A549 (cell line): ENCODE data around the gene SLC12A8. TPM values are rescaled to one million over a fixed set of nuclear protein-coding genes. Genes with fewer than 3 reads are reported as not detected.

Experiments used
- ATAC-seq, 2 experiments: fragments of 200-7000 bp in 1 of 2; fragments of >200 bp in 1 of 2; cut with Nextera tagmentation in 1 of 2; cut with Tn5 transposase in 1 of 2; 3 replicates each; pipeline versions ENCODE4 v1.8.0 to v1.9.1; 2018 to 2020; ENCODE audit warnings: mild to moderate bottlenecking in 1 of 2, moderate library complexity in 1 of 2
- CTCF ChIA-PET: fragments of 300-600 bp; sonication (Branson Sonifier 250); formaldehyde crosslinking; extraction: SDS; loops from one replicate; lab custom pipeline; 2021; ENCODE audit warnings: antibody characterized with exemption, inconsistent platforms; lab: Yijun Ruan, JAX
- POLR2A ChIA-PET: fragments of 350-600 bp; formaldehyde crosslinking; extraction: SDS; loops from one replicate; lab custom pipeline; 2021; ENCODE audit warnings: antibody characterized with exemption, inconsistent platforms; lab: Yijun Ruan, JAX
- DNase-seq, 2 experiments: peaks; one replicate each; pipeline versions ENCODE4 v3.0.0 to v3.0.0-alpha.2; 2011 to 2016; ENCODE audit warnings: low read depth in 1 of 2, low spot score in 1 of 2
- FAIRE-seq: peaks from 2 replicates; lab custom pipeline; 2011; peaks lifted over from hg19 to GRCh38; lab: Jason Lieb, UNC
- H3K27ac ChIP-seq, 2 experiments: fragments of >200 bp; sonication (Bioruptor Twin); formaldehyde crosslinking; 3 replicates each; pipeline ENCODE4 v1.5.1; 2016 to 2017
- H3K4me1 ChIP-seq: fragments of >200 bp; sonication (Bioruptor Twin); formaldehyde crosslinking; 3 replicates; pipeline ENCODE4 v1.6.1; 2016
- H3K4me2 ChIP-seq: fragments of >200 bp; sonication (Bioruptor Twin); formaldehyde crosslinking; 3 replicates; pipeline ENCODE4 v1.6.1; 2016
- H3K4me3 ChIP-seq: fragments of >200 bp; sonication (Bioruptor Twin); formaldehyde crosslinking; 3 replicates; pipeline ENCODE4 v1.5.1; 2016
- H3K9me3 ChIP-seq: fragments of >200 bp; sonication (Bioruptor Twin); formaldehyde crosslinking; 3 replicates; pipeline ENCODE4 v1.6.1; 2016
- CBX2 ChIP-seq: fragments of 200-600 bp; sonication (generic); IDR thresholded peaks from 2 replicates; pipeline ENCODE4 v1.6.1; 2016; ENCODE audit warnings: low read depth, mild to moderate bottlenecking, borderline replicate concordance
- CBX8 ChIP-seq: fragments of 200-600 bp; sonication (generic); IDR thresholded peaks from 2 replicates; pipeline ENCODE4 v1.6.1; 2016
- CEBPB ChIP-seq, 2 experiments: fragments of >200 bp in 1 of 2; sonication (Bioruptor Twin) in 1 of 2; formaldehyde crosslinking in 1 of 2; IDR thresholded peaks; 2 replicates each; pipeline ENCODE4 v1.6.1; 2012 to 2016
- CHD2 ChIP-seq: fragments of 150-350 bp; IDR thresholded peaks from 2 replicates; pipeline ENCODE4 v1.6.1; 2014; ENCODE audit warnings: low read length; ENCODE audit not compliant: partially characterized antibody
- EHF ChIP-seq: fragments of 250-450 bp; sonication (Bioruptor Pico); IDR thresholded peaks from 2 replicates; pipeline ENCODE4 v1.5.0; 2020; ENCODE audit warnings: mild to moderate bottlenecking
- HES2 ChIP-seq: fragments of >200 bp; sonication (Bioruptor Twin); formaldehyde crosslinking; IDR thresholded peaks from 2 replicates; pipeline ENCODE4 v1.6.1; 2016
- HOXB13 ChIP-seq: fragments of 250-450 bp; sonication (Bioruptor Pico); IDR thresholded peaks from 2 replicates; pipeline ENCODE4 v1.5.0; 2020; ENCODE audit warnings: low read depth, mild to moderate bottlenecking, moderate library complexity
- HOXB5 ChIP-seq: fragments of 250-450 bp; sonication (Bioruptor Pico); IDR thresholded peaks from 2 replicates; pipeline ENCODE4 v1.5.0; 2020; ENCODE audit warnings: mild to moderate bottlenecking, moderate library complexity
- JUN ChIP-seq, 2 experiments: fragments of >200 bp; sonication (Bioruptor Twin); formaldehyde crosslinking; IDR thresholded peaks; 2 replicates in 1 of 2; 3 replicates in 1 of 2; pipeline ENCODE4 v1.6.1; 2016 to 2017
- KDM5A ChIP-seq: fragments of 200-600 bp; sonication (generic); IDR thresholded peaks from 2 replicates; pipeline ENCODE4 v1.6.1; 2016; ENCODE audit warnings: antibody characterized with exemption, mild to moderate bottlenecking
- MAZ ChIP-seq: fragments of 150-350 bp; IDR thresholded peaks from 2 replicates; pipeline ENCODE4 v1.6.1; 2014; ENCODE audit warnings: antibody characterized with exemption, low read depth, low read length, borderline replicate concordance
- MYC ChIP-seq: IDR thresholded peaks from 2 replicates; pipeline ENCODE4 v1.6.1; 2012; ENCODE audit warnings: mild to moderate bottlenecking, inconsistent platforms, low read length, improper control_type of control experiment, borderline replicate concordance
- NFE2L2 ChIP-seq: fragments of 150-350 bp; conservative IDR thresholded peaks from 2 replicates; pipeline ENCODE4 v1.6.1; 2014; ENCODE audit warnings: low read length
- NR3C1 ChIP-seq: fragments of >200 bp; sonication (Bioruptor Twin); formaldehyde crosslinking; IDR thresholded peaks from 3 replicates; pipeline ENCODE4 v1.6.1; 2017
- POLR2A ChIP-seq: IDR thresholded peaks from 2 replicates; pipeline ENCODE4 v1.6.1; 2012; ENCODE audit warnings: mild to moderate bottlenecking, low read length
- POLR2AphosphoS2 ChIP-seq: conservative IDR thresholded peaks from 2 replicates; pipeline ENCODE4 v1.6.1; 2012; ENCODE audit warnings: low read length, improper control_type of control experiment, inconsistent platforms
- RARB ChIP-seq: fragments of 250-450 bp; sonication (Bioruptor Pico); IDR thresholded peaks from 2 replicates; pipeline ENCODE4 v1.8.0; 2021; ENCODE audit warnings: mild to moderate bottlenecking, moderate library complexity
- RCOR1 ChIP-seq: fragments of 150-350 bp; IDR thresholded peaks from 2 replicates; pipeline ENCODE4 v1.6.1; 2014; ENCODE audit warnings: antibody characterized with exemption, low read length, low read depth
- REST ChIP-seq: fragments of 200-600 bp; sonication (generic); IDR thresholded peaks from 2 replicates; pipeline ENCODE4 v1.6.1; 2016; ENCODE audit warnings: antibody characterized with exemption, mild to moderate bottlenecking, moderate library complexity
- RNF2 ChIP-seq: fragments of 200-600 bp; sonication (generic); IDR thresholded peaks from 2 replicates; pipeline ENCODE4 v1.6.1; 2016; ENCODE audit warnings: low read depth, mild to moderate bottlenecking, antibody characterized with exemption, moderate library complexity, borderline replicate concordance
- SMC3 ChIP-seq: fragments of >200 bp; sonication (Bioruptor Twin); formaldehyde crosslinking; IDR thresholded peaks from 3 replicates; pipeline ENCODE4 v1.6.1; 2018; ENCODE audit warnings: inconsistent platforms
- WGBS: methylation state at CpG from one replicate; pipeline ENCODE4 v1.1.6; 2017; ENCODE audit errors: missing lambda C conversion rate; 5-methylcytosine and 5-hydroxymethylcytosine counted together
- polyA plus RNA-seq, 4 experiments: library from polyadenylated mRNA; depleted of rRNA in 3 of 4; stranded (reverse); fragments of >200 nt; fragmentation: RNase III in 1 of 4; extraction: RNeasy Plus Mini Kit Qiagen cat#74134 plus additional on column Dnase treatment in 1 of 4; gene quantifications; 2 replicates in 3 of 4; 3 replicates in 1 of 4; pipeline ENCODE4 v1.2.3, GENCODE V29; 2011 to 2017

The SLC12A8 gene
- polyA plus RNA-seq, 2 of the 4 experiments (the other 2 are of a cell fraction): 1.1 to 4.2 TPM

GRCh38 chr3:125052624-125053303 is 159.8 kb downstream of the SLC12A8 start:
- no peaks in the 10 kb centered on the region for H3K9me3 ChIP-seq
- no peak for FAIRE-seq
- TF ChIP-seq SMC3 (no peak), CBX8 (no peak), NFE2L2 (no peak), CBX2 (no peak), MAZ (no peak), CEBPB (IDR thresholded peaks at IDR 0.05) (no peak), RARB (CRISPR knock-in tag) (no peak), REST (no peak), HOXB13 (CRISPR knock-in tag) (no peak), CHD2 (no peak), RCOR1 (no peak), JUN (IDR thresholded peaks at IDR 0.05) (no peak), MYC (no peak), RNF2 (no peak), HOXB5 (no peak), NR3C1 (no peak), POLR2AphosphoS2 (no peak), HES2 (no peak), EHF (no peak), POLR2A (no peak)
- 57% methylated on average over 8 of the region's 8 CpGs for WGBS
- no peak overlapping the region for H3K4me3 ChIP-seq
- POLR2A ChIA-PET: no interaction called here
- ATAC-seq: peak in 1 of 2 experiments; percentile 9; a peak in 1 of 6 replicates
- peak overlapping the region in 1 of 2 experiments; percentile 26; a peak in 1 of 6 replicates for H3K27ac ChIP-seq
- CTCF ChIA-PET: interaction anchor here (0.8 to 1.6 kb wide), 3 partner anchors 10 to 309 kb away, joined by 3 to 4 read pairs (median 3); no protein-coding TSS in a partner anchor
- peak in 1 of 2 experiments; percentile 14 for DNase-seq
- peak overlapping the region; percentile 20 for H3K4me2 ChIP-seq
- H3K4me1 ChIP-seq: peaks cover 38% of the 10 kb centered on the region

GRCh38 chr3:125051715-125052581 is 160.6 kb downstream of the SLC12A8 start:
- Histone ChIP-seq H3K4me2 (peak overlapping the region; percentile 23; the same call in 1 of the 3 replicates), H3K4me1 (peaks cover 30% of the 10 kb centered on the region), H3K9me3 (no peaks in the 10 kb centered on the region), H3K27ac (peak overlapping the region in 1 of 2 experiments; percentile 37; a peak in 1 of 6 replicates), H3K4me3 (no peak overlapping the region)
- ChIA-PET POLR2A (no interaction called here), CTCF (interaction anchor here (0.9 kb wide), 1 partner anchor 310 kb away, joined by 3 read pairs; no protein-coding TSS in a partner anchor)
- 68% methylated on average over 12 of the region's 14 CpGs for WGBS
- ATAC-seq (no peak), FAIRE-seq (no peak), DNase-seq (no peak)
- TF ChIP-seq KDM5A: no peak
